NCI-H345 (cell line): ENCODE results near the gene RIBC1.
"Not testable (repeated sequence)": the region's sequence is repeated elsewhere in the genome, so short reads cannot be mapped to it uniquely, and the experiment has no call there.

ENCODE experiments used
- DNase-seq: peaks from one replicate; lab custom pipeline; 2025; lab: John Stamatoyannopoulos, UW

RIBC1 gene

DNA sequence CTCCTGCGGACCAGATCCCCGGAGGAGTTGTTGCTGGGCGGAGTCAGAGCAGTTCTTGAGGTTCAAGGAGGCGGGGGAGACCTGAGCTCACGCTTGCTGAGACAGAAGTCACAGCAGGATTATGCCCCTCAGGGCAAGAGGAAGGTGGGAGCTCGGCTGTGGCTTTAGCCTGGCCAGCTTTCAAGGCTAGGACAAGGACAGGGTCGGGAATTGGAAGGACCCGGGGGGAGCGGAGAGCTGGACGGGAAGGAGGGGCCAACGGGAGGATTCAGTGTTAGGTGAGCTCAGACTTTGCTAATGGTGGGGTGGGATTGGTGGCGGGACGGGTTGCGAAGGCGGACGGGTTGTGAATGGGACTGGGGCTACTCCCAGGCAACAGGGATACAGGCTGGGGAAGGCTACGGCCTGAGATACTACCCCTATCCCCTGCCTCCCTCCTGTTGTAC, at the start of gene RIBC1:
TSS of gene RIBC1 (plus strand) at position 13 of the 446 bp plus-strand sequence. CDS start 3,404 bp downstream, outside the sequence.
- DNase-seq: no peak

GRCh38 chrX:53373307-53373706, 49.4 kb upstream of the RIBC1 start:
- DNase-seq: no peak

- no peak for DNase-seq
Measured at GRCh38 chrX:53374222-53374820, 48.4 kb upstream of the RIBC1 start.

DNA sequence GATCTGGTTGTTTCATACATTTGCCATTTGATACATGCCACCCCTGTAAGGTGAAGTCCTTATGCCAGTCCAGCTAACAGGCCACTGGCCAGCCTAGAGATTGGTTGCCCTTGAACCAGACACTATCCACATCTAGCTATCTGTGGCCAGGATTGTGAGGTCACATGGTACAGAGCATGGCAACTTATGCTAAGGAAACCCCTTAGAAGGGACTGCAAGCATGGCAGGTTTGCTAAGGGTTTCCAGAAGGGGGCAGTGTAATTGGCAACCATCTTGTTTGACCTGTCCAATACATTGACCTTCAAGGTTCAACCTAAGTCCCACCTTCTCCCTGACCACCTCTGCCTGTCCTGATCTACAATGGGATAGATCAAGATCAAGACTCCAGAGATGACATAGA, 47.8 kb upstream of the RIBC1 start:
- DNase-seq: no peak

GRCh38 chrX:53376888-53377287, 45.8 kb upstream of the RIBC1 start:
- DNase-seq: no peak

GRCh38 chrX:53377464-53377863, 45.2 kb upstream of the RIBC1 start:
- no peak for DNase-seq

- no peak for DNase-seq
Measured at GRCh38 chrX:53379008-53379710, 43.5 kb upstream of the RIBC1 start.

- DNase-seq: no peak
Measured at GRCh38 chrX:53379747-53380146, 42.9 kb upstream of the RIBC1 start.

DNA sequence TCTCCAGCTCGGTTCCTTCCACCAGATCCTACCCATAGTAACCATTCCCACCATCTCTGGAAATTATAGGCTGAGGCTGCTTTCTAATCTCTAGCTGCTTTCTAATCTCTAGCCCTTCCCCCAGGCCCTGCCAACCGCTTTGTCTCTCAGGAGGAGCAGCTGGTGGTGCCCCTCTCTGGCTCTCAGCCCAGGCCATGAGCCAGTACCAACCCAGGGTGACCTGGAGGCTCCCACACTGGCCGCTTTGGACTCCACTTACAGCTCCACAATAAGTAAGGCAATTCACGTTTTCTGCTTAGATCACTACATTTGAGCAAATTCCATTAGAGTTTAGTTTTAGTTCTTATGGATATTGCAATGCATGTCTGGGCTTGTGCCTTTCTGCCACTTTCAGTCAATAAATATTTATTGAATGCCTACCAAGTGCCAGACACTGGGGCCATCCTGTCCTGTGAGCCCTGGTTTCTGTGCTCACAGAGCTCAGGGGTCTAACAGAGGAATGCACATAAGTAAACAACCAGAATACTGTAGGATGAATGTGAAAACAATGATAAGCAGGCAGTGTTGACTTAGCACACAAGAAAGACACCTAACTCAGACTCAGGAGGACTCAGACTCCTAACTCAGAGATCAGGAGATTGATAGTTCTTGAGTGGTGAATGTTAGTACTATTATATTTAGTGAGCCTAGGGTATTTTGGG, 39.1 kb upstream of the RIBC1 start:
- DNase-seq: no peak

DNA sequence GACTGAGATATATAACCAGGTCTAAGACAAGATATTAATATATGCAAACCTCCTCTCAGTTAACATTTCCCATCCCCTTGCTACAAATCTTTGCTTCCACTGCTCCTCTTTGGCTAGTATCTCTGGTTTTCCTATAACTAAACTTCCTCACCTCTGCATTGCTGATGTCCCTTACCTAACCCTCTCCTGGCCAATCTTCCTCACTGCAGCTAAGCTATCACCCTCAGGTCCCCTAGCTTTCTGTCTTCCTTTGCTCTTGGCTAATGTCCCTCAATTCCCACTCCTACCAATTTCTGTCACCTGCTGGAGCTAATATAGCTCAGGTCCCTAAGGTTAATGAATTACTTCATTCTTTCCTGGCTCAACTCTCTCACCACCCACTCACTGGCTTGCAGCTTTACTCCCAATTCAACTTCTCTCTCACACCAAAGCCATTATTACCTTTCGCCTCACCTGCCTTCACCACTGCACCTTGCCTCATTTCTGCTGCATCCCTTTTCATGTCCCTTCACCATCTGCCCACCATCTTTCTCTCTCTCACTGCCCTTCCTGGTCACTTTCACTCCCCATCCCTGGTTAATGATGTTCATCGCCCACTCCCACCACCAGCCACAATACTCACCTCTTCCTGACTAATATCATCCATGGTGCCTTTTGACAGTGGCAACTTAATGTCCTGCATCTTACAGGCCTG, 26.9 kb upstream of the RIBC1 start:
- DNase-seq: no peak

DNA sequence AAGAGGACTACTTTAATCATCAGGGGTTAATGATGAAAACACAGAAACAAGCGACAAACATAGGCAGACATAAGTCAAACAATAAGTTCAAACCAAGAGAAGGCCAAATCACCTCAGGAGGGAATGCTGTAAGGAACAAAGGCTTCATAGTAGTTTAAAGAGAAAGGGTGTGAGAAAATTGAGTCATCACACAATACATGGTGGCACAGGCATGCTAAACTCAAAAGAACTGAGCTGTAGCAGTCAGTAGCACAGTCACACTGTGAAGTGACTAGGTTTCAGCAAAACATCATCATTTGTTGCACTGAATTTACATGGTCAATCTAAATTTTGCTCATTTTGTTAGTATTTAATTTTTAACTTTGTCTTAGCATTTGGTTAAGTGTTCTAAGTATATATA, 24.5 kb upstream of the RIBC1 start:
- DNase-seq: no peak

DNA sequence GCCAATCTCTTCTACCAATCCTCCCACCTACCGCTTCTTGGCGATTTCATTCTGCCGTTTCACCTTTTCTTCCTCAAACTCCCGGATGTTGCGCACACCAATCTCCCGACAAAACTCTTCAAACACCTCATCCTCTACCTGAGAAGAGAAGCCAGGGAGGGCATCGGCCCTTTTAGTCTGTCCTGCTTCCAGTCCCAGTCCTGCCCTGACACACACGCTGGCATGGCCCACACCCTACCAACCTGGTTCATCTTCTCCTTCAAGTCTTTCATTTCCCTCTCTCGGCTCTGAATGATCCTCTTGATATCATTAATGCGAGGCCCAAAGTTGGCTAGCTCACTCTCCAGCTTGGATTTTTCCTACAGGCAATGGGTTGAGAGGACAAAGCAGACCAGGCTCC, 19.1 kb upstream of the RIBC1 start:
- no peak for DNase-seq

DNA sequence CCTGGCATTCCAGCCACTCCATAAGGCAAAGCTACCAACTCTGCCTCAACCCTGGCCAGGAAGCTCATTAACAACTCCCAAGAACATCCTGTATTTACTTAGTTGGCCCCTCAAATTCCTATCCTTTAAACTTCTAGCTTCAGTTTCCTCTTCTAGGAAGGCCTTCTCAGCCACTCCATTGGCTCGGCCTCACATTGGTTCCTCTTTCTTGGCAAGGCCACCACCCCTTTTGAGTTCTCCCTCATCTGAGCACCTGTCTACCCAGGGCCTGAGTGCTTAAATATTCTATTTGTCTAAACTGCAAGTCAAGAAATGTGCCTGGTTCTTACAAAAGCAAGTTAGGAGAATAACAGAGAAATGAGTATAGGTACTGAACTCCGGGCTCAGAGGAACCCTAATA, 10.2 kb upstream of the RIBC1 start:
- no peak for DNase-seq

- DNase-seq: not testable (repeated sequence)
Measured at GRCh38 chrX:53420351-53420750, 2.3 kb upstream of the RIBC1 start.

DNA sequence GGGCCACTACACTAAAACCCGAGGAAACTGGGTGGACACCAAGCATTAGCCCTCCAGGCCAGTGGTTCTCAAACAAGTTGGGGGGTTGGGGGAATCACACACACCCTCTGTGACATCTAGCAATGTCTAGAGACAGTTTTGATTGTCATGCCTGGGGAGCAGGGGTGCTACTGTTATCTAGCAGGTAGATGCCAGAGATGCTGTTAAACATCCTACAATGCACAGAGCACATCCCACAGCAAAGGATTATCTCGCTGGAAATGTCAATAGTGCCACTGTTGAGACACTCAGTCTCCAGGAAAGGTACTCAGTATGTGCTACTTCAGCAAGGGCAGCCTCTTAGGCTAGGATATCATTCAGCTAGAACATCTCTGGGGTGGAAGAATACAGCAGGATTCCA, 1.5 kb upstream of the RIBC1 start:
- no peak for DNase-seq

DNA sequence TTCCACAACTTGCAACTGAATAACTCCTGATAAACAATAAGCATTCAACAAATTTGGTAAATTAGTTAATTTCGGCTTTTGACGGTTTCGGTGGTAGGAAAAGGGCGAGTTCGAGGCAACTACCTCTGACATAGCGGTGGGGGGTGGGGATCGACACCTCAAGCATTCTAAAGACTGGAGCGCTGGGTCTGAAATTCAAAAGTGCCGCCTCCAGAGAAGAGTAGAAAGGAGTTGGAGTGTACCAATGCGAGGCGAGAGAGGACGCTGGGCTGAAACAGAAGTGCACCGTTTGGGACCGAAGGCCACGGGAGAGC, 944 bp upstream of the RIBC1 start:
- peak; percentile 73 for DNase-seq

DNA sequence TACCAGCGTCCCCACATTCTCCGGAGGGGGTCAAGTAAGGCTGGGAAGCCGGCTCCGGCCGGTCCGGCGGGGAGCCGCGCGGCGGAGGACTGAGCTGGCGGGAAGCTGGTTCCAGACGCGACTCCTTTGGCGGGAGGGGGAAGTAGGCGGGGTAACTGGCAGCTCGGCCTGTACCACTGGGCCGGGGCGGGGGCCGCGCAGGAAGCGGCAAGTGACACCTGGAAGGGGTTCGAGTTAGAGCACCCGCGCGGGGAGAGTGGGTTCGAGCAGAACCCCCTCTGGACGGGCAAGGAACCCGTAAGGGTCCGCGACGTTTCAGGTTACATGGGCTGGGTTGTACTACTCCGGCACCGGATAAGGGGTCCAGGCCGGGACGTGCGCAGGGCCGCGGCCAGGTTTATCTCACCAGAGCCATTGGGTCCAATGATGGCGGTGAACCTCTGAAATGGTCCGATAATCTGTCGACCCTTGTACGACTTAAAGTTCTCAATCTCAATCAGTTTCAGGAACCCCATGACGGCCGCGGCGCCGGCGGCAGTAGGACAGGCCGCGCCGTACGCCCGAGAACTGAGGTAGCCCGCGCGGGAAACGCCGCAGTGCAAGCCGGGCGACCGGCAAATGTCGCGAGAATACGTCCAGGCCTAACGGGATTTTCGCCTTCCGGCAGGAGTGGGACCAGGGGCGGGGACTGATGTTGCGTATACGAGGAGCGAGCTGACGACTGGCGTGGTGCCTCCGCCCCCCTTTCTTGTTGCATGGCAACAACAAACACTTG, 400 bp upstream of the RIBC1 start, which contains the start of gene SMC1A:
TSS of gene SMC1A (minus strand) at position 569 of the 775 bp plus-strand sequence. CDS start at position 515, 54 bp downstream.
- DNase-seq: peak; percentile 97

GRCh38 chrX:53429755-53430154, 7.1 kb downstream of the RIBC1 start:
- DNase-seq: no peak

DNA sequence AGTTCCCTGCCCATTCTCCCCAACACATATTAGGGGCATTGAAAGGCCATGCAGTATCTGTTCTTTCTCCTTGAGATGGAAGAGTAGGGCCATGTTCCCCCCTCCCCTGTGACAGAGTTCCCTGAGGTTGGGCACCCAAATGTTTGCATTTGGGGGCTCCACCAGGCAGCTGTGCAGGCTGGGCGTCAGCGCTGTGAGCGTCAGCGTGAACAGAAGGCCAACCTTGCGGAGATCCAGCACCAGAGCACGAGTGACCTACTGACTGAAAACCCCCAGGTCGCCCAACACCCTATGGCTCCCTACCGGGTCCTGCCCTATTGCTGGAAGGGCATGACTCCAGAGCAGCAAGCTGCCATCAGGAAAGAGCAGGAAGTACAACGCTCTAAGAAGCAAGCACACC, 7.6 kb downstream of the RIBC1 start:
- DNase-seq: no peak

- peak; percentile 89 for DNase-seq
Measured at GRCh38 chrX:53433651-53434639, 11.3 kb downstream of the RIBC1 start, which contains the start of gene HSD17B10. Gene HSD17B10 (minus strand): TSS chrX:53434370. CDS start chrX:53434345, 25 bp downstream.
